Measurements from ENCODE around the gene FNIP2. TPM values are rescaled to one million over a fixed set of nuclear protein-coding genes. Genes with fewer than 3 reads are reported as not detected.

Gene FNIP2
- polyA plus RNA-seq, 1 of the 3 experiments (the other 2 are of a cell fraction), result 0.97 TPM

GRCh38 chr4:158721680-158722079 is 47.1 kb upstream of the FNIP2 start (continued):
- no peak for TF ChIP-seq USF2 (IDR thresholded peaks at IDR 0.05; ENCODE audit: borderline replicate concordance, low read depth, low read length)
- TF ChIP-seq MAX (IDR thresholded peaks at IDR 0.05; ENCODE audit: low read depth), result no peak
- no peak for TF ChIP-seq FOSL2 (IDR thresholded peaks at IDR 0.05; ENCODE audit: borderline replicate concordance, low read depth)
- no peak for TF ChIP-seq GABPA (IDR thresholded peaks at IDR 0.05; ENCODE audit: low read depth)

GRCh38 chr4:158722291-158722916 is 46.4 kb upstream of the FNIP2 start:
- POLR2A ChIA-PET, result no interaction called here
- no peaks in the 10 kb centered on the region for H3K27me3 ChIP-seq (ENCODE audit: insufficient read depth)
- 5% methylated on average over 16 of the region's 16 CpGs for WGBS (ENCODE audit: low lambda C conversion rate)
- H3K4me2 ChIP-seq, result peak overlapping the region; percentile 79
- peak overlapping the region; percentile 92 to 93 for H3K27ac ChIP-seq (ENCODE audit: low read depth in 2 of 2, low read length in 1 of 2)
- peaks cover 5% of the 10 kb centered on the region for H3F3A ChIP-seq (replicated peaks; ENCODE audit: insufficient read depth)
- peak overlapping the region; percentile 92 for H2AFZ ChIP-seq (ENCODE audit: low read depth)
- peak overlapping the region; percentile 96 to 99 for H3K4me3 ChIP-seq (ENCODE audit: low read depth in 2 of 2, low read length in 1 of 2)
- H3K9me3 ChIP-seq, result no peaks in the 10 kb centered on the region
- H3K9ac ChIP-seq, result peak overlapping the region; percentile 93
- TF ChIP-seq MXI1 (IDR thresholded peaks at IDR 0.05; ENCODE audit: low read depth, low read length) (peak; percentile 96), MAX (IDR thresholded peaks at IDR 0.05; ENCODE audit: low read depth) (peak; percentile 64; the same call in 1 of the 2 replicates), GATA2 (CRISPR knock-in tag; IDR thresholded peaks at IDR 0.05) (no peak)
- H3K36me3 ChIP-seq (replicated peaks in 1 of 2; ENCODE audit: control insufficient read depth in 1 of 2, insufficient read depth in 2 of 2, low read length in 1 of 2), result peaks cover 34 to 37% of the 10 kb centered on the region in 2 experiments
- no peaks in the 10 kb centered on the region for H4K20me1 ChIP-seq (ENCODE audit: insufficient read depth)
- H3K9me2 ChIP-seq, result no peaks in the 10 kb centered on the region
- DNase-seq, result peak; percentile 52
- peaks cover 0 to 5% of the 10 kb centered on the region in 2 experiments; a peak in 3 of 4 replicates for H3K4me1 ChIP-seq (ENCODE audit: control insufficient read depth in 1 of 2, insufficient read depth in 2 of 2, low read depth in 1 of 2, low read length in 1 of 2)
- CTCF ChIA-PET, result interaction anchor here (1.1 kb wide), 1 partner anchor 129 kb away, joined by 3 read pairs; no protein-coding TSS in a partner anchor
- peaks cover 34% of the 10 kb centered on the region for H3K79me2 ChIP-seq (ENCODE audit: insufficient read depth)

GRCh38 chr4:158722917-158723793 is 45.7 kb upstream of the FNIP2 start, which contains the start of gene PPID:
Gene PPID, minus strand, starts transcription at chr4:158723396. Its CDS starts 108 bp downstream, at chr4:158723288.
- Histone ChIP-seq H3K36me3 (replicated peaks in 1 of 2; ENCODE audit: control insufficient read depth in 1 of 2, insufficient read depth in 2 of 2, low read length in 1 of 2) (peaks cover 26 to 30% of the 10 kb centered on the region in 2 experiments), H3K79me2 (ENCODE audit: insufficient read depth) (peaks cover 34% of the 10 kb centered on the region), H3K9me3 (no peaks in the 10 kb centered on the region), H3K9me2 (no peaks in the 10 kb centered on the region), H4K20me1 (ENCODE audit: insufficient read depth) (no peaks in the 10 kb centered on the region), H2AFZ (ENCODE audit: low read depth) (peak within 1 kb of the TSS; percentile 92), H3K9ac (peak within 1 kb of the TSS; percentile 93), H3K4me2 (peak within 1 kb of the TSS; percentile 79), H3K27ac (ENCODE audit: low read depth in 2 of 2, low read length in 1 of 2) (peak within 1 kb of the TSS; percentile 92 to 93), H3K4me3 (ENCODE audit: low read depth in 2 of 2, low read length in 1 of 2) (peak within 1 kb of the TSS; percentile 96 to 99), H3K4me1 (ENCODE audit: control insufficient read depth in 1 of 2, insufficient read depth in 2 of 2, low read depth in 1 of 2, low read length in 1 of 2) (peaks cover 0 to 5% of the 10 kb centered on the region in 2 experiments; a peak in 3 of 4 replicates), H3F3A (replicated peaks; ENCODE audit: insufficient read depth) (peaks cover 5% of the 10 kb centered on the region), H3K27me3 (ENCODE audit: insufficient read depth) (no peaks in the 10 kb centered on the region)
- 0% methylated on average over 25 of the region's 65 CpGs for WGBS (ENCODE audit: low lambda C conversion rate)
- CTCF ChIA-PET, result interaction anchor here (1.1 to 1.6 kb wide), 2 partner anchors 8 to 480 kb away, joined by 3 to 5 read pairs; no protein-coding TSS in a partner anchor
- POLR2A ChIA-PET, result no interaction called here
- DNase-seq, result peak; percentile 88
- TF ChIP-seq PBX3 (IDR thresholded peaks at IDR 0.05) (no peak), MAX (IDR thresholded peaks at IDR 0.05; ENCODE audit: low read depth) (peak; percentile 99), USF2 (IDR thresholded peaks at IDR 0.05; ENCODE audit: borderline replicate concordance, low read depth, low read length) (no peak), POLR2AphosphoS5 (IDR thresholded peaks at IDR 0.05; ENCODE audit: low read depth, low read length) (peak; percentile 94), GABPA (IDR thresholded peaks at IDR 0.05; ENCODE audit: low read depth) (peak; percentile 98), IRF3 (IDR thresholded peaks at IDR 0.05; ENCODE audit: low read depth, low read length) (no peak), FOXJ3 (CRISPR knock-in tag; IDR thresholded peaks at IDR 0.05) (no peak), GATA2 (CRISPR knock-in tag; IDR thresholded peaks at IDR 0.05) (no peak), EP300 (IDR thresholded peaks at IDR 0.05; ENCODE audit: borderline replicate concordance in 1 of 2, low read depth in 1 of 2, low read length in 1 of 2) (peak in 1 of 2 experiments; percentile 63; a peak in 2 of 4 replicates)

All from SK-N-SH (cell line).